HS-5 (cell line): ENCODE data around the gene PLPPR5.
"Not testable (repeated sequence)": the region's sequence is repeated elsewhere in the genome, so short reads cannot be mapped to it uniquely, and the experiment has no call there.

ENCODE experiments used
- DNase-seq: peaks from one replicate; pipeline ENCODE4 v3.0.0-alpha.2; 2012; ENCODE audit warnings: low read depth

The PLPPR5 gene

GRCh38 chr1:98914547-98914946, 90.1 kb downstream of the PLPPR5 start:
- peak; percentile 38 for DNase-seq

DNA sequence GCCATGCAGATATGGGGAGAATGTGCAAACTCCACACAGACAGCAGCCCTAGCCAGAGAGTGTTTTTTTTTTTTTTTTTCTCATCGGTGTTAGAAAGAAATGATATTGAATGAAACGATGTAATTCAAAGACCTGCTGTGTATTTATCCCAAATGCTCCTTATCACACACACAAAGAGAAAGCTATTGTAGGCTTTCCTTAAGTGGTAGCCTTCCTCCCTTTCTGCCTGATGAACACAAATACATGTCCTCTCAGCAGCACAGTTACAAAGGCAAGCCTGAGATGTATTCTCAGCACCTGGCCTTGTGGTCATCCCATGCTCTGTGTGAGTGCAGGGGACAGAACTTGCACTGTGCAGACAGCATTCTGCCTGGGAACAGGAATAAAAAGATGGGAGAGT, 93.8 kb downstream of the PLPPR5 start:
- no peak for DNase-seq

DNA sequence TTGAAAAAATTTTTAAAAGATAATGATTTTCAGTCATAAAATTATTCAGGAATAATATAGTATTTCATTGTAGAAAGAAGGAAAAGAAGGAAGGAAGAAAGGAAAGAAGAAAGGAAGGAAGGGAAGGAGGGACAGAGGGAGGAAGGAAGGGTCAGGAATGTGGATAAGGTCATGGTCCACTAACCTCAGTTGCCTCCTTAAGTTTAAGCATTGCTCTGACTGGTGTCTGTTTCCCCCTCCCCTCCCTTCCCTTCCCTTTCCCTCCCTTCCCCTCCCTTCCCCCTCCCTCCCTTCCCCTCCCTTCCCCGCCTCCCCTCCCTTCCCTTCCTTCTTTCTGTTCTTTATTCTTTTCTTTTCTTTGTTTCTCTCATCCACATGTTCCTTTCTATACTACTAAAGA, 95.7 kb downstream of the PLPPR5 start:
- no peak for DNase-seq

DNA sequence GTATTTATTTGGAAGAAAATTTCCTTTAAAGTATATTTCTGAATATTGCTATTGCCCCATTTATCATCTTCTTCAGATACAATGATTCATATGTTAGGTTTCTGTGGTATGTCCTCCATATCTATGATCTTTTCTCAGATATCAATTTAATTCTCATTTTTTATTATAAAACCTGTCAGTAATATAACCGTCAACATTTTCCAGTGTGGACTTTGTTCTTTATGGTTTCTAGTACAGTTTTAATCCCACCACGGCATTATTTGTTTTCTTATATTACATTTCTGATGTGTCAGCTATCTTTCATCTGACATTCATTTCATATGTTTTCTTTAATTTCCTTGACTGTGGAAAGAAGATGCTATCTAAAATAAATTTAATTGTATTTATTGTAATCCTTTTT, 97.9 kb downstream of the PLPPR5 start:
- no peak for DNase-seq

- DNase-seq = no peak
Measured at GRCh38 chr1:98906361-98906760, 98.3 kb downstream of the PLPPR5 start.

- DNase-seq = no peak
Measured at GRCh38 chr1:98904684-98905083, 100.0 kb downstream of the PLPPR5 start.

- no peak for DNase-seq
Measured at GRCh38 chr1:98903726-98904125, 100.9 kb downstream of the PLPPR5 start.

GRCh38 chr1:98903261-98903660, 101.4 kb downstream of the PLPPR5 start:
- DNase-seq = peak; percentile 63

DNA sequence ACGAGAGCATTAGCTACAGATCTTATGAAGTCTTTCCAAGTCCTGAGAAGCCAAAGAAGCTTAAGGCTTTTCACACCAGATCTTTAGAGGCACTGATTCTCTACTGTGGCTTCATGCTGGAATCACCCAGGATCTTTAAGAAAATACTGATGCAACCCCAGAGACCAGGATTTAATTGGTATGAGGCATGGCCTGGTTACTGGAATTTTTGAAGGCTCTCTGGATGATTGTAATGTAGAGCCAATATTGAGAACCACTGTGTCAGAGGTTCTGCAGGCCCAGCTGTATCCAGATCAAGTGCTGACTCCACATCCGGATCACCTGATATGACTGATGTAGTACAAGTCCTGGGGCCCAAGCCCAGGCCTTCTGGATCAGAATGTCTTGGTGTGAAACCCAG, 105.7 kb downstream of the PLPPR5 start:
- no peak for DNase-seq

- DNase-seq = no peak
Measured at GRCh38 chr1:98897479-98897878, 107.2 kb downstream of the PLPPR5 start.

- no peak for DNase-seq
Measured at GRCh38 chr1:98896711-98897445, 107.8 kb downstream of the PLPPR5 start.

DNA sequence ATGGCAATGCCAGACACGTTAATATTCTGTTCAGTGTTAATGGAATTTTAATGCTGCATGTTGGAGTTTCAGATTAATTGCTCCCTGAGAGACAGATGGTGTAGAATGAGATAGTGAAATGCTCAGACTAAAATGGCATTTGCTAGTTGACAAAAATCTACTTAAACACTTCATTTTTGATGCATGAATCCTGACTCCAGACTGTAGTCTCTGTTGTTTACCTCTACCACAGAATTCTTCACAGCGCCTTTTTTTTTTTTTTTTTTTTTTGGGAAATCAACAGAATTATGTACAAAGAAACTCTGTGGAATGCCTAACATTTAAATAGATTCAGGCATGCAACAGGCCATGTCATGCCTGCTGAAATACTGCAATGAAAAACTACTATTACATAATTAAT, 111.3 kb downstream of the PLPPR5 start:
- DNase-seq = no peak

DNA sequence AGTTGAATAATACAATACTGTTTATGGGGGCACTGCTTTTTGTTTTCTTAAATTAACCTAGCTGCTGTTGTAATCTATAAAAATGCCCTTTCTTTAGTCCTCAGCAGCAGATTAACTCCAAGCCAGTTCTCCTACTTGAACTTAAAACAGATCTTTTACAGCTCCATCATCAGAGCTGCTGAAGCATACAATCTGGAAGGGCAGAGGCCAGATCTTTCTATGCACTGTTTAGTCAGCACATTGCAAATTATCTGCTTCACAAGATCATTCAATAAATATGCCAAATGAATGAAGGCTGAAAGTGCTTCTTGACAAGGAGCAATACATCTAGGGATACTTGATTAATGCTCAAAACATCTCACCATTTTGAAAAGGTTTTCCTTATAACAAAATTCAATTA, 115.8 kb downstream of the PLPPR5 start:
- no peak for DNase-seq

GRCh38 chr1:98887507-98887906, 117.2 kb downstream of the PLPPR5 start:
- DNase-seq = no peak

DNA sequence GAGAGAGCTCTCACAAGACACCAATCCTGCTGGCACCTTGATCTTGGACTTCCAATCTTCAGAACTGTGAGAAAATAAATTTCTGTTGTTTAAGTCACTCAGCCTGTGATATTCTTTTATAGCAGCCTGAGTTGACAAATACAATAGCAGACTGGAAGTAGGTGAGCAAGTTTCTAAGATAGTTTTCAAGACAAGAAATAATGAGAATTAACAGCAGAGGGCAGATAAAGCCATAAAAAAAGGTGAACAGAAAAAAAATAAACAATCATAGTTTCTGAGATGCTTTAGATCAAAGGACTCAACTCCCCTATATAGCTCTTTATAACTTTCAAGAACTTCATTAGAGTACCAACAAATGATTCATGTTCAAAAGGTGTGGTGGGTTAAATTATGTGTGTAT, 119.8 kb downstream of the PLPPR5 start:
- DNase-seq = no peak

- no peak for DNase-seq
Measured at GRCh38 chr1:98881901-98882300, 122.8 kb downstream of the PLPPR5 start.

DNA sequence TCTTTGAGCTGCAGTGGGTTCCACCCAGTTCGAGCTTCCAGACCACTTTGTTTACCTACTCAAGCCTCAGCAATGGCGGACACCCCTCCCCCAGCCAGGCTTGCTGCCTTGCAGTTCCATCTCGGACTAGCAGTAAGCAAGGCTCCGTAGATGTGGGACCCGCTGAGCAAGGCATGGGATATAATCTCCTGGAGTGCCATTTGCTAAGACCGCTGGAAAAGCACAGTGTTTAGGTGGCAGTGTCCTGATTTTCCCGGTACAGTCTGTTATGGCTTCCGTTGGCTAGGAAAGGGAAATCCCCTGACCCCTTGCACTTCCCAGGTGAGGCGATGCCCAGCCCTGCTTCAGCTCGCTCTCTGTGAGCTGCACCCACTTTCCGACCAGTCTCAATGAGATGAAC, 123.4 kb downstream of the PLPPR5 start:
- DNase-seq = not testable (repeated sequence)

- DNase-seq = no peak
Measured at GRCh38 chr1:98874828-98875227, 129.8 kb downstream of the PLPPR5 start.

- DNase-seq = no peak
Measured at GRCh38 chr1:98870959-98871903, 133.4 kb downstream of the PLPPR5 start.

- no peak for DNase-seq
Measured at GRCh38 chr1:98865796-98866195, 138.9 kb downstream of the PLPPR5 start.

- DNase-seq = no peak
Measured at GRCh38 chr1:98860329-98860728, 144.3 kb downstream of the PLPPR5 start.

DNA sequence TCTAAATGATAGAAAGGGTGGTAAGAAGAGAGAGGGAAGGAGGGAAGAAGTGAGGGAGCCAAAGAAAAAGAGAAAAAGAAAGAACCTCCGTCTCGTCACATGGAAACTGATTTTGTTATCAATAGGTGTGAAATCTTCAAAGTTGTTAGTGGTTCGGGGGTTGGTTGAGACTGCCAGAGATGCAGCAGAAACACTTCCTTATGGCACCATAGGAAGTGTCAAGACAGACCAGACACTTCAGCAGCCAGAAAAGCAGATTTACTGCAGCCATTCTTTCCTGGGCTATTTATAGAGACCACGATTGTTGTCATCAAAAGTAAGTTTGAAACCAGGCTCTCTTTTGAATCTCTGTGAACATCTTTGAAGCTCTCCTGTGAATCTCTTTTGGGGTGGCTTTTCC, 150.5 kb downstream of the PLPPR5 start:
- DNase-seq = no peak

DNA sequence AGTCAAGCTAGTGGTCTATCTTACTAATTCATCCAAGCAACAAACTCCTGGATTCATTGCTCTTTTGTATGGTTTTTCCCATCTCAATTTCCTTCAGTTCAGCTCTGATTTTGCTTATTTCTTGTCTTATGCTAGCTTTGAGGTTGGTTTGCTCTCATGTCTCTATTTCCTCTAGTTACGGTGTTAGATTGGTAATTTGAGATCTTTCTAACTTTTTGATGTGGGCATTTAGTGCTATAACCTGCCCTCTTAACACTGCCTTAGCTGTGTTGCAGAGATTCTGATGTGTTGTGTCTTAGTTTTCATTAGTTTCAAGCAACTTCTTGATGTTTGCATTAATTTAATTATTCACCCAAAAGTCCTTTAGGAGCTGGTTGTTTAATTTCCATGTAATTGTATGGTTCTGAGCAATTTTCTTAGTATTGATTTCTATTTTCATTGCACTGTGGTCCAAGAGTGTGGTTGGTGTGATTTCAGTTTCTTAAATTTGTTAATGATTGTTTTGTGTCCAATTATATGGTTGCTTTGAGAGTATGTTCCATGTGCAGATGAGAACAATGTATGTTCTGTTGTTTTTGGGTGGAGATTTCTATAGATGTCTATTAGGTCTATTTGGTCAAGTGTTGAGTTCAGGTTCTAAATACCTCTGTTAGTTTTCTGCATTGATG, 154.6 kb downstream of the PLPPR5 start:
- DNase-seq = no peak
